GM18909 (cell line): ENCODE results near the gene SENP2.

Experiments
- ATAC-seq: cut with Tn5 transposase; IDR thresholded peaks from one replicate; pipeline ENCODE4 v1.9.1; 2021; ENCODE audit warnings: mild to moderate bottlenecking; ENCODE audit not compliant: unreplicated experiment, poor library complexity

SENP2 gene

GRCh38 chr3:185661772-185662171 lies 75.7 kb downstream of the SENP2 start:
- ATAC-seq, result no peak

GRCh38 chr3:185663929-185664328 lies 77.8 kb downstream of the SENP2 start:
- ATAC-seq, result no peak

- no peak for ATAC-seq
Measured at GRCh38 chr3:185667574-185667973, 81.5 kb downstream of the SENP2 start.

GRCh38 chr3:185677146-185677829 lies 91.2 kb downstream of the SENP2 start:
- ATAC-seq, result no peak

- ATAC-seq, result no peak
Measured at GRCh38 chr3:185678027-185678426, 91.9 kb downstream of the SENP2 start.

GRCh38 chr3:185680231-185680630 lies 94.1 kb downstream of the SENP2 start:
- no peak for ATAC-seq
